GM18519 (cell line): ENCODE measurements around the gene SNX30.

Source experiments
- ATAC-seq: cut with Tn5 transposase; IDR thresholded peaks from one replicate; pipeline ENCODE4 v1.9.1; 2021; ENCODE audit warnings: mild to moderate bottlenecking, moderate library complexity; ENCODE audit not compliant: unreplicated experiment, low FRiP score

The SNX30 gene

GRCh38 chr9:112815868-112816267, 65.3 kb downstream of the SNX30 start:
- ATAC-seq, result no peak

- no peak for ATAC-seq
Observed at GRCh38 chr9:112817860-112818203, 67.3 kb downstream of the SNX30 start.

GRCh38 chr9:112819635-112820496, 69.3 kb downstream of the SNX30 start:
- peak; percentile 51 for ATAC-seq

DNA sequence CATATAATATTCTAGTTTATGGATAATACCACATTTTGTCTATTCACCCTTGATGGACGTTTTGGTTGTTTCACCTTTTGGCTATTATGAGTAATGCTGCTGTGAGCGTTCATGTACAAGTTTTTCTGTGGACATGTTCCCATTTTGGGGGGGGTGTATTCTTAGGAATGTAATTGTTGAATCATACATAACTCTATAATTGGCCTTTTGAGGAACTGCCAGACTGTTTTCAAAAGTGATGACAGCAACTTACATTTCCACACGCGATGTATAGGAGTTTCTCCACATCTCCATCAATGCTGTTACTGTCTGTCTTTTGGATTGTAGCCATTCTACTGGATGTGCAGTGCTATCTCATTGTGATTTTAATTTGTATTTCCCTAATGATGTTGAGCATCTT, 70.3 kb downstream of the SNX30 start:
- no peak for ATAC-seq

DNA sequence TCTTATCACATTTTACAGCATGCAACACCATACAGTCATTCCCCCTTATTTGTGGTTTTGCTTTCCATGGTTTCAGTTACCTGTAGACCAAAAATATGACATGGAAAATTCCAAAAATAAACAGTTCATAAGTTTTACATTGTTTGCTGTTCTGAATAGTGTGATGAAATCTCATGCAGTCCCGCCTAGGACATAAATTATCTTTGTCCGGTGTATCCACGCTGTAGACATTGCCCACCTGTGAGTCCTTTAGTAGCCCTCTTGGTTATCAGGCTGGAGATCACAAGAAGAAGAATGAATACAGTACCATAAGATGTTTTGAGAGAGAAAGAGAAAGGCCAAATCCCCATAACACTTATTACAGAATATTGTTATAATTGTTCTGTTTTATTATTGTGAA, 72.1 kb downstream of the SNX30 start:
- ATAC-seq, result no peak

DNA sequence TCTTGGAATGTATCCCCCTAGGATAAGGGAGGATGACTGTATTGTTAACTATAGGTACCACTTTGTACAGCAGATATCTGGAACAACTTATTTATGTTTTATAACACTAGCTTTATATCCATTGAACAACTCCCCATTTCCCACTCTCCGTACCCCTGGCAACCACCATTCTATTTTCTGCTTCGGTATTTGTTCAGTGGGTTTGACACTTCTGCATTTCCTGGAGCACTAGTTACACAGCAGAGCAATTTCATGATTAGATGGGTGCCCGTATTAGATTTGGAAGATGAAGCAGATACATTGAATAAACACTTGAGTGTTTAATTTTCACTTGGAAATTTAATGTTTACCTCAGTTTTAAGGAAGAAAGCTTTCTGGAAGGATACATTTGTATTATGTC, 72.7 kb downstream of the SNX30 start:
- no peak for ATAC-seq

GRCh38 chr9:112831281-112831851, 80.8 kb downstream of the SNX30 start:
- no peak for ATAC-seq

GRCh38 chr9:112831969-112832368, 81.4 kb downstream of the SNX30 start:
- no peak for ATAC-seq

- no peak for ATAC-seq
Observed at GRCh38 chr9:112833081-112833480, 82.5 kb downstream of the SNX30 start.

DNA sequence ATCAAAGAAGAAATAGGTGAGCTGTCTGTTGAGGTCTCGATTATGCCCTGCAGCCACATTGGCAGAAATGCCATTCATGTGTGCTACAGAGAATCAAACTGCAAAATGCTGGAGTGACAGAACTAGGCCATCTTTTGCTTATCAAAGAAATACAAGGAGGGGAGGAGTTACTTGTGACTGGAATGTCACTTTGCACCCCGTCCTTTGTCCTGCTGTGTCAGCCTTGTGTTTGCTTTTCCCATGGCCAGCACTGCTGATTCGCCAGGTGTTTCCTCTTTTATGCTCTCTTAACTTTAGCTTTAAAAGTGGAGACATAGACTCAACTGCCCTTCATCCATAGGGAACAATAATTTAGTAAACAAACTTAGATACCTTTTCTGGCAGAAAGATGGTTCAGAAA, 85.8 kb downstream of the SNX30 start:
- no peak for ATAC-seq

DNA sequence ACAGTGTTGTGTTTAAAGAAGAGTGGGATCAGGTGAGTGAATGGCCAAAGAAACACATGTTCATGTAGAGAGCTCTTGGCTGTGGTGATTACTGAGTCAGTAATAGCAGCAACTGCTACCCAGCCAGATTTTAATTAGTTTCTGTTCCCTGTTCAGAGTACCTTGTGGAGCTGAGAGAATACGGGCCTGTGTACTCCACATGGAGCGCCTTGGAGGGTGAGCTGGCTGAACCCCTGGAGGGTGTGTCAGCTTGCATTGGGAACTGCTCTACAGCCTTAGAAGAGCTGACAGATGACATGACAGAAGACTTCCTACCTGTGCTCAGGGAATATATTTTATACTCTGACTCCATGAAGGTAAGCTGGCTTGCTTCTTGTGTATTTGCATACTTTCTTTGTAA, 87.8 kb downstream of the SNX30 start:
- no peak for ATAC-seq

DNA sequence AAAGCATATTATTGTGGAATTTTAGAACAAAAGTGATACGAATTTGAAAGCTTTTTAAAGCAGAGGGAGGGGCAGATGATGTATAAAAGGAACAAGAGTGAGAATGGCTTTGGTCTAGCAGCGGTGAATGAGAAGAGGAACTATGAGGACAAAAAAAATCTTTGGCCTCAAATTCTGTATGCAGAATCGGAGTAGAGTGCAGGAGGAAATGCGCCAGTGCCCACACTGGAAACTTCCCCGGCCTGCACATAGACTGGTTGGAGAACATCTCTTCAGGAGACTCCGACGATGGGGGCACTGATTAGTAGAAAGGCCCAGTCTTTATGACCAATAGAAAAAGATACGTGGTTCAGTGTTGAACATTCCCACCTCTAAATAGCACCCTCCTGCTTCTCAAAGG, 88.8 kb downstream of the SNX30 start:
- ATAC-seq, result no peak

- ATAC-seq, result no peak
Observed at GRCh38 chr9:112841261-112841660, 90.7 kb downstream of the SNX30 start.

- ATAC-seq, result no peak
Observed at GRCh38 chr9:112842555-112842954, 92.0 kb downstream of the SNX30 start.

GRCh38 chr9:112844771-112845542, 94.4 kb downstream of the SNX30 start:
- ATAC-seq, result no peak

DNA sequence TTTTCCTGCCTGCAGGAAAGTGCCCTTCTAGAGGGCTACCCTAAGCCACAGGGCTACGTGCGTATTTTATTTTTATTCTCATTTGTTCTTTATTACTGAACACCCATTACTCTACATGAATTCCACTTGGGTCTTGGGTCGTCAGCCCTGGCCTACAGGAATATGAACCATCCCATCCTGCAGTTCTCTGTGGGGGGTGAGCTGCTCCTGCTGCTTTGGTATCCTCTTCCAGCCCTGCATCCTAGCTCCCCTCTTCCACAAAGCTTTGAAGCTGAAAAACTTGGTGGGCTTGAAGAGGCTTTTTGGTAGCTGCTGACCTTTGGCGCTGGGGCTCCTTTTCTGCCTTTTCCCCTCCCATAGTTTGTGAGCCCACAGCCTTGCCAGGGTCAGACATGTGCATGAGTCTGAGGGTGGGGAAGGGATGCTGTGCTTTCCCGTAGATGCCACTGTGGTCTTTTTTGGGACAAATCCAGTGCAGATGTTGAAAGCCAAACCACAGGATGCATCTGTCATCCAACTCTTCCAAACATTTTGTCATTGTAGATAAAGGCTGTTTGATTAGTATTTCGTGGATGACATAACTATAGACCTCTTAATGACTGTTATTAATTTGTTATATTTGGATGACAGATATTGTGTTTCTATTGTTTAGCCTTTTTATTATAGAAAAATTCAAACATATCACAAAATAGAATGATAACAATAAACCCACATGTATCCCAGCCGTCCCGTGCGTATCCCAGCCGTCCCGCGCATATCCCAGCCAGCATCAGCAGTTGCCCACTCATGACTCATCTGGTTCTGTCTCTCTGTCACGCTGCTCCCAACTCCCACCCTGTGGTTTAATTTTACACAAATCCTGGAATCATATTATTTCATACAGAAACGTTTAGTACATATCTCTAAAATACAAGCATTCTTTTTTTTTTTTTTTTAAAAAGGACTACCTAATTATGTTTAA, 96.2 kb downstream of the SNX30 start:
- ATAC-seq, result no peak

DNA sequence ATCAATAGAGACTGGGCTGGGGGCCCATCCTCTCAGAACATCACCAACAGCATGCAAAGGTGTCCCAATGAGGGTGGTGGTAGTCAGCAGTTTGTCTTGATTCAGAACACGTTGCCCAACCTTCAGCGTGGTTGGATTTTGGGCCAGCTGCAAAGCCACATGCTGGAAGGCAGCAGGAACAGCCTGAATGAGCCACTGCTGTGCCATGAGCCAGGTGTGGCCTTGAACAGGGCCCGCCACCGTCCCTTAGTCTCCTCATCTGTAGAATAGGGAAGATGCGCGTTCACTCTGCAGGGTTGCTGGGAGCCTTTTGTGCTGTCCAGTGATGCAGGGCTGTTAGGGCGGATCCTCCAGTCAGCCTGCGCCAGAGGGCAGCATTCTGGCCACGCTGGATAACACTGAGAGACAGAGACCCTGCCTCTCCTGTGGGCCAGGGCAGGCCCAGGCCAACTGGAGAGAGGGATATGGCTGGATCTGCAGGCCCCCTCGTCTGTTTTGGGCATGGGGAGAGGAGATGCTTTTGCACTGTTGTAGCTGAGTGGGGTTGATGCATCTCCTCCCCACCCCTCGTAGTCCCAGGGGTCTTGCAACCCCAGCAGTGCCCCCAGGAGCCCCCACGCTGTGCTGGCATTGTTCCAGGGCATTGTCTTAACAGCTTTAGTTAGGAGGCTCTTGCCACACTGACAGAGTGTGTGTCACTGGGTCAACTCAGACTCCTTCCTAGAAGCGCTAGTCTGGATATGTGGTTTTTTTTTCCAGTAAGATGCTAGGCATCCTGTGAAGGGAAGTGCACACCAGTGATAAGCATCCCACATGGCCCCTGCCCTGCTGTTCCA, 98.0 kb downstream of the SNX30 start:
- ATAC-seq, result no peak

DNA sequence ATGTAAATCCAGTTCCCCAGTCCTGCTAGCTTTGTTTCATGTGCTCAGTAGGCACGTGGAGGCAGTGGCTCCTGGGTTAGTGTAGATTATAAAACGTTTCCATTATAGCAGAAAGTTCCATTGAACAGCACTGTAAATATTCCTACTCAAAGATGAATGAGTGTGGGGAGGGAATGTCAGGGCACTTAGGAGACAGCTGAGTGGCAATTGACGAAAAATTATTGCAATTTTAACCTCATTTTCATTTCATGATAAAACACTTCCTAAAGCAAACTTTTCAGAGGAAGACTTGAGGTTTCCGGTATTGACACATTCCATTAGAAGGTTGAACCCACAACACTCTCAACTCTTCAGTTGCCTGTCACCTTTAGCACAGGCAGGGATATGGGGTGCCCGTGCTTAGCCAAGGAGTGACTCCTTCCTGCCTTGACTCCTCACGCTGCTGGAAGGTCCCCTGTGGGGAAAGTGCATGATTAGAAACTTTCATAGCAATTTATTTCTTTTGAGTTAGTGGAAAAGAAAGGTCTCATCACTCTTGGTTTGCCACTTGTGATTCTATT, 98.9 kb downstream of the SNX30 start:
- ATAC-seq, result no peak

DNA sequence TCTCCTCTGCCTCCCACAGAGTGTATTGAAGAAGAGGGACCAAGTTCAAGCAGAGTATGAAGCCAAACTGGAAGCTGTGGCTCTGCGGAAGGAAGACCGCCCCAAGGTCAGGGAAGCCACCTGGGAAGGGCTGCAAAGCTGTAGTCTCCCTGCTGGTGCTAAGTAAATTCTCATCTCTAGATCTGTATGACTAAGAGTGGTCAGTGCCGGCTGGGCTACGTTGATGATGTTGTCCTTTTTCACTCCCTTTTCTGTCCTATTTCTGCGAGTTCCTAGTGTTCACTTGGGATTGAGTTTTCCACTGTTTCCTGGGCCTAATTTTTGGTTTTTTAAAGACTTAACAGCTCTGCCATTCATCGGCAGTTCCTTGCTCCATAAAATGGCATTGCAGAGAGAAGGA, 100.3 kb downstream of the SNX30 start:
- no peak for ATAC-seq
